Measurements from ENCODE around the gene CDK1. TPM values are rescaled to one million over a fixed set of nuclear protein-coding genes. Genes with fewer than 3 reads are reported as not detected.

CDK1 gene
- total RNA-seq, result 10 to 100 TPM in 2 of 3 donors, 1 to 10 TPM in 1; 9.6 to 15.0 (median 12.7) TPM

DNA sequence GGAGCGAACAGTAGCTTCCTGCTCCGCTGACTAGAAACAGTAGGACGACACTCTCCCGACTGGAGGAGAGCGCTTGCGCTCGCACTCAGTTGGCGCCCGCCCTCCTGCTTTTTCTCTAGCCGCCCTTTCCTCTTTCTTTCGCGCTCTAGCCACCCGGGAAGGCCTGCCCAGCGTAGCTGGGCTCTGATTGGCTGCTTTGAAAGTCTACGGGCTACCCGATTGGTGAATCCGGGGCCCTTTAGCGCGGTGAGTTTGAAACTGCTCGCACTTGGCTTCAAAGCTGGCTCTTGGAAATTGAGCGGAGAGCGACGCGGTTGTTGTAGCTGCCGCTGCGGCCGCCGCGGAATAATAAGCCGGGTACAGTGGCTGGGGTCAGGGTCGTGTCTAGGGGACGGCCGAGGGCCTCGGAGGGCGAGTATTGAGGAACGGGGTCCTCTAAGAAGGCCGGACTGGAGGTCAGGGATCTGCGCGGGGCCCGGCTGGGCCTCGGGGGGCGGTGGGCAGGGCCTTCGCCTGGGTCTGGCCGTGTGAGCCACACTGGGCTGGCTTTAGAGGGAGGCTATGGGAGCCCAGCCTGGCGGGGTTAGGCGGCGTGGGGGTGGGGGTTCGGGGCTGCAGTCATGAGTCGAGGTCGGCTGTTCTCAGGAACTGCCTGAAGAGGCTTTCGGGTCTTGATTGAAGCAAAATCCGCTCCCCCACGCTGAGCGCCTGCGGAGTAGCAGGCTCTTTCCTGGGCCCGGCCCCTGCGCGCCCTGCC is at the start of gene CDK1:
CDK1 (plus strand) TSS at position 265 of the 757 bp plus-strand sequence. CDS start 1,688 bp downstream, outside the sequence.
- H3K27me3 Mint-ChIP-seq (ENCODE audit: low read depth), result no peaks in the 10 kb centered on the region
- H3K4me3 Mint-ChIP-seq, result peak within 1 kb of the TSS; percentile 93
- ATAC-seq (peak; percentile 97 to 99), DNase-seq (peak; percentile 91)
- no peaks in the 10 kb centered on the region for H3K9me3 Mint-ChIP-seq
- H3K4me1 Mint-ChIP-seq (ENCODE audit: low read depth), result peaks cover 21% of the 10 kb centered on the region
- no peaks in the 10 kb centered on the region for H3K36me3 Mint-ChIP-seq (ENCODE audit: insufficient read depth)

DNA sequence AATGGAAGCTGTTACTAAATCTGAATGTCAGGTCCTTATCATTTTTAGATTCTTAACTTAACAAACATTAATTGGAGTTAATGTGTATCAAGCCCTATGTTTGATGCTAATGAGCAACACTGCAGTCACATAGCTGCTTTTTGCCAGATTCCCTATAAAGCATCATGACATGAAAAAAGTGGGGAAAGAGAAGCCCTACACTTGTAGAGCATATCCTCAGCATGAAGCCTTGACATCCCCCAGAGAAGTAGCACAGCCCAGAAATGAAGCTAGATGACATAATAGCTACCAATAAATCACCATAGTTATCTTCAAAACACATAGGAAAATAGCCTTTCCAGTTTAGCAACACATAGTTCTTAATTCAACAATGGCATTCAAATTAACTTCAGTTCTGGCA is 49.2 kb upstream of the CDK1 start:
- Mint-ChIP-seq H3K4me3 (no peak overlapping the region), H3K27me3 (ENCODE audit: low read depth) (peaks cover 7% of the 10 kb centered on the region), H3K4me1 (ENCODE audit: low read depth) (peaks cover 72% of the 10 kb centered on the region), H3K9me3 (no peaks in the 10 kb centered on the region), H3K36me3 (ENCODE audit: insufficient read depth) (no peaks in the 10 kb centered on the region)
- ATAC-seq, result no peak
- DNase-seq, result no peak

DNA sequence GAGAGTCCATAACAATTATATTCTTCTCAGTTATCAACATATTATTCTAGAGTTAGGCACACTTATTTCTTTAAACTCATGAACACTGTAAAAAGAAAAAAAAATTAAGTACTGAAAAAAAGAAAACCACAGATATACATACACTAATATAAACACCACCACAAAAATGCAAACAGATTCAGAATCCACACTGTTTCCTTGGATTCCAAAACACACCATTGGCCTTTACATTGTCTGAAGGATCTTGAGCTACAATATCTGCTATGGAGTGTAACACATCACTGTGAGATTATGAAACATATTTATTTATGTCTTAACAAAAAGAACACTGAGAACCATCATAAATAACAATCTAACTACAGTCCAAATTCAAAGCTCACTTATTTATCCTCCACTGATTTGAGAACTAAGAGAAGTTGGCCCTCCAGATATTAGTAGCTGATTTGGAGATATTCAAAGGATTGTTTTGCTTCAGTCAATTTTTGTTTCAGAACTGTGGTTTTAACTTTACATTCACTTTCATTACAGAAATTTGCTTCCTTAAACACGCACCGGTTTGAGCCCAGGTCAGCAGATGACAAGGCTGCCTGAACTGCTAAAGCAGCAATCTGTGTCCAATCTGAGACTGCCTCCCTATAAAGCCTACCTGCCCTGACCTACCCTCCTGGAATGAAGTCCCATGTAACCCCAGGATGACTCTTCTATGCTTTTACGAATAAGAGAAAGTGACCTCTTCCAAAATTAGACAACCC is 47.0 kb upstream of the CDK1 start:
- Mint-ChIP-seq H3K4me1 (ENCODE audit: low read depth) (peaks cover 58% of the 10 kb centered on the region), H3K9me3 (no peaks in the 10 kb centered on the region), H3K4me3 (peak overlapping the region; percentile 91), H3K36me3 (ENCODE audit: insufficient read depth) (no peaks in the 10 kb centered on the region), H3K27me3 (ENCODE audit: low read depth) (peaks cover 11% of the 10 kb centered on the region)
- ATAC-seq (peak; percentile 21 to 26), DNase-seq (no peak)

DNA sequence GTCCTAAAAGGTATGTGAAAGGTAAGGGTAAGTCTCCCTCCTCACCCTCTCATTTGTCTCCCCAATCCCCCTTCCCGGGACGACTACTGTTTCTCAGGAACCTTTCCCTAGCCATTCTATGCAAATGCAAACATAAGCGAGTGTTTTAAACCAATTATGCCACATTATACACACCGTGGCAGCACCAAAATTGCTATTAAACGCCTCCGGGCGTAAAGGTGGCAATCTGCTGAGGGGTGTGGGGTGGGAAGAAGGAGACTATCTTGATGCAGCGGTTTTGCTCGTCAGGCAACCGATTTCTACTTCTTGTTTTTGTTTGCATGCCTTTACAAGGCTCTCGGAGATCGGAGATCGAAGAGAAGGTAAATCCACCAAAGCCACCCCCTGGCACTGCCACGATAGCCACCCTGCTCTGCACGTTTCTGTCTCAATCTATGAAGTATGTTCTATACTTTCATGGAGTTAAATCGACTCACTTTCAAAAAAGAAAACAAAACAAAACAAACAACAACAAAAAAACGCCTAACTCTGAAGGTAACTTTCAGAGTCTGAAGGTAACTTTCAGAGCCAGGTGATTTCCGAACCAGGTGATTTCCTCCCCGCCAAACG is 46.0 kb upstream of the CDK1 start:
- Mint-ChIP-seq H3K4me3 (peak overlapping the region; percentile 91), H3K27me3 (ENCODE audit: low read depth) (peaks cover 11% of the 10 kb centered on the region), H3K9me3 (no peaks in the 10 kb centered on the region), H3K4me1 (ENCODE audit: low read depth) (peaks cover 49% of the 10 kb centered on the region), H3K36me3 (ENCODE audit: insufficient read depth) (no peaks in the 10 kb centered on the region)
- ATAC-seq, result no peak
- peak; percentile 7 for DNase-seq

DNA sequence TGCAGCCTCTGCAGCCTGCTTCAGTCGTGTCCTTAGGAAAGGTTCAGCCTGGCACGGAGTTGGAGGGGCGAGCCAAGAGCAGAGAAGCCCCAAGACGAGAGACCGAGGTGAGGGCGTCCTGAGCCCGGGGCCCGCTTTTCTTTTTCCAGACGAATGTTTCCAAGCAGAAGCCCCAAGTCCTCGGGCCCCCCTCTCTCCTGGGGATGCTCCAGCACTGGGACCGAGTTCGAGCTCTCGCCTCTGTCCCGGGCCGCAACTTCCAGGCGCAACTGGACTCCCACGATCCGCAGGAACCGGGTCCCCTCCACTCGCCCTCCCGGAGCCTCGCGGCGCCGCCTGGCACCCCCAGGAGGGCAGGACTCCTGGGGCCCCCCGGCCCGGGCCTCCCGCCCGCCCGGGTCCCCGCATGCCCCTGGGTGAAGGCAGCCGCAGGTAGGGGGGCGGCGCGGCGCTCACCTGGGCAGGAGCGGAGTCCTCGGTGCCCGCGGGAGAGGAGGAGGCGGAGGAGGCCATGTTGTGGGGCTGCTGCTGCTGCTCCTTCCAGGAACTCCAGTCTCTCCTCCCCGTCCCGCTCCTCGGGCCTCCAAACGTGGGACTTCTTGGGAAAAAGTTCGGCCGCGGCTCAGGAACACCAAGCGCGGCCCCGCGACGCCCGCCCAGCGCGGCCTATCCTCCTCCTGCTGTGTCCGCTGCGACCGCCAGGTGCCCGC is 45.3 kb upstream of the CDK1 start:
- ATAC-seq, result peak; percentile 50 to 78
- H3K36me3 Mint-ChIP-seq (ENCODE audit: insufficient read depth), result no peaks in the 10 kb centered on the region
- peak; percentile 33 for DNase-seq
- H3K27me3 Mint-ChIP-seq (ENCODE audit: low read depth), result peaks cover 11% of the 10 kb centered on the region
- peaks cover 42% of the 10 kb centered on the region for H3K4me1 Mint-ChIP-seq (ENCODE audit: low read depth)
- peak overlapping the region; percentile 91 for H3K4me3 Mint-ChIP-seq
- H3K9me3 Mint-ChIP-seq, result no peaks in the 10 kb centered on the region

DNA sequence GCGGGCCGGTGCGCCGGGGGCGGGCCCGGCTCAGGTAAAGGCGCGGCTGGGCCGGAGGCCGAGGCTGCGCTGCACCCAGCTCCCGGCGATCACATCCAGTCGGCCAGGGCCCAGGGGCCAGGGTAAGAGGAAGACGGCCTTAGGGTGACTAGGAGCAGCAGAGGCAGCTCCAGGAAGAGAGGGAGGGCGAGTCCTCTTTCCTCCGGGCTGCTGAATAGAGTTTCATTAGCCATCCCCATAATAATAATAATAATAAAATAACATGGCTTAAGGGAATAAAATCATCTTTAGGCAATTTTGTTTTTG is 44.8 kb upstream of the CDK1 start:
- Mint-ChIP-seq H3K9me3 (no peaks in the 10 kb centered on the region), H3K27me3 (ENCODE audit: low read depth) (peaks cover 11% of the 10 kb centered on the region), H3K4me1 (ENCODE audit: low read depth) (peaks cover 40% of the 10 kb centered on the region), H3K4me3 (peak overlapping the region; percentile 70), H3K36me3 (ENCODE audit: insufficient read depth) (no peaks in the 10 kb centered on the region)
- no peak for DNase-seq
- peak in 1 of 2 donors; percentile 90 for ATAC-seq

DNA sequence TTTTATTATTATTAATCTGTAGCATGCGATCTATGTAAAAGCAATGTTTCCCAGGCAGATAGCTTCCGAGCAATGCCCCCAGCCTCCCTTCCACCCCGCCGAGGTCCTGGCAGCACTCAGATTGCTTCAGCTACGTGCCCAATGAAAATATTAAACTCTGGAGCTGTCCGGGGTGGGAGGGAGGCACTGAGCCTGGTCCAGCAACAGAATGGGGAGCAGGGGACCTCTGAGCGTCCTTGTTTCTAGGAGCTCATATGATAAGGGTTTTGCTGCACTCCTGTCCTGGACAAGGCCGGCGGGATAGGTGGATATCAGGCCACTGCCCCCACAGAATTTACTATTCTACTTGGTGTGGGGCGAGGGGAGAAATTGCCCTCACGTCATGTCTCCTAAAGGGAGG is 44.5 kb upstream of the CDK1 start:
- DNase-seq (no peak), ATAC-seq (no peak)
- H3K9me3 Mint-ChIP-seq, result no peaks in the 10 kb centered on the region
- H3K4me3 Mint-ChIP-seq, result peak overlapping the region; percentile 53
- peaks cover 11% of the 10 kb centered on the region for H3K27me3 Mint-ChIP-seq (ENCODE audit: low read depth)
- no peaks in the 10 kb centered on the region for H3K36me3 Mint-ChIP-seq (ENCODE audit: insufficient read depth)
- H3K4me1 Mint-ChIP-seq (ENCODE audit: low read depth), result peaks cover 36% of the 10 kb centered on the region

GRCh38 chr10:60734226-60734625 is 44.1 kb upstream of the CDK1 start:
- DNase-seq (no peak), ATAC-seq (no peak)
- Mint-ChIP-seq H3K4me1 (ENCODE audit: low read depth) (peaks cover 32% of the 10 kb centered on the region), H3K36me3 (ENCODE audit: insufficient read depth) (no peaks in the 10 kb centered on the region), H3K4me3 (peak overlapping the region; percentile 53), H3K9me3 (no peaks in the 10 kb centered on the region), H3K27me3 (ENCODE audit: low read depth) (peaks cover 11% of the 10 kb centered on the region)

DNA sequence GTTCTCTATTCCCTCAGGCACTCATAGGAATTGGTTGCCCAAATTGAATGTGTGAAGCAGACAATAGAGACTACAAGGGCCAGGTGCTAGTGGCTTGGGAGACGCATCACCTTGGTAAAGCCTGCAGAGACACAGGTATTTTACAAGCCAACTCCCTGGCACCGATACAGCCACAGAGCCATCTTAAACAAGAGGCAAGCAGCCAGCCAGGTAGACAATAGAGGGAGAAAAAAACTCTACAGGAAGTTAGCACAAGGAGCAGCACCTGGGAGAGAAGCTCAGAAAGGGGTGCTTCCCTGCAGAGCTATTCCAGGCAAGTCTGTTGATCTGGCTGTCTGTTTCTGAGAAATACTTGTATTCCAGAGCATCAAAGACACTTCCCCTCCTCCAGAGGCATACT is 43.0 kb upstream of the CDK1 start:
- Mint-ChIP-seq H3K4me1 (ENCODE audit: low read depth) (peaks cover 23% of the 10 kb centered on the region), H3K9me3 (no peaks in the 10 kb centered on the region), H3K27me3 (ENCODE audit: low read depth) (peaks cover 11% of the 10 kb centered on the region), H3K36me3 (ENCODE audit: insufficient read depth) (no peaks in the 10 kb centered on the region), H3K4me3 (no peak overlapping the region)
- DNase-seq, result no peak
- no peak for ATAC-seq

- H3K4me1 Mint-ChIP-seq (ENCODE audit: low read depth), result peaks cover 8% of the 10 kb centered on the region
- H3K36me3 Mint-ChIP-seq (ENCODE audit: insufficient read depth), result no peaks in the 10 kb centered on the region
- H3K27me3 Mint-ChIP-seq (ENCODE audit: low read depth), result peaks cover 11% of the 10 kb centered on the region
- DNase-seq, result no peak
- H3K9me3 Mint-ChIP-seq, result no peaks in the 10 kb centered on the region
- no peak for ATAC-seq
- no peak overlapping the region for H3K4me3 Mint-ChIP-seq
These were observed 41.0 kb upstream of the CDK1 start for GRCh38 chr10:60737242-60737641.

- no peak for DNase-seq
- H3K36me3 Mint-ChIP-seq (ENCODE audit: insufficient read depth), result peaks cover 4% of the 10 kb centered on the region
- no peak for ATAC-seq
- H3K27me3 Mint-ChIP-seq (ENCODE audit: low read depth), result peaks cover 2% of the 10 kb centered on the region
- H3K4me1 Mint-ChIP-seq (ENCODE audit: low read depth), result no peaks in the 10 kb centered on the region
- no peaks in the 10 kb centered on the region for H3K9me3 Mint-ChIP-seq
- no peak overlapping the region for H3K4me3 Mint-ChIP-seq
These were observed 38.7 kb upstream of the CDK1 start for GRCh38 chr10:60739558-60739957.

- Mint-ChIP-seq H3K9me3 (no peaks in the 10 kb centered on the region), H3K4me1 (ENCODE audit: low read depth) (no peaks in the 10 kb centered on the region), H3K4me3 (no peak overlapping the region), H3K36me3 (ENCODE audit: insufficient read depth) (peaks cover 4% of the 10 kb centered on the region), H3K27me3 (ENCODE audit: low read depth) (no peaks in the 10 kb centered on the region)
- no peak for ATAC-seq
- no peak for DNase-seq
These were observed 35.8 kb upstream of the CDK1 start for GRCh38 chr10:60742512-60742911.

DNA sequence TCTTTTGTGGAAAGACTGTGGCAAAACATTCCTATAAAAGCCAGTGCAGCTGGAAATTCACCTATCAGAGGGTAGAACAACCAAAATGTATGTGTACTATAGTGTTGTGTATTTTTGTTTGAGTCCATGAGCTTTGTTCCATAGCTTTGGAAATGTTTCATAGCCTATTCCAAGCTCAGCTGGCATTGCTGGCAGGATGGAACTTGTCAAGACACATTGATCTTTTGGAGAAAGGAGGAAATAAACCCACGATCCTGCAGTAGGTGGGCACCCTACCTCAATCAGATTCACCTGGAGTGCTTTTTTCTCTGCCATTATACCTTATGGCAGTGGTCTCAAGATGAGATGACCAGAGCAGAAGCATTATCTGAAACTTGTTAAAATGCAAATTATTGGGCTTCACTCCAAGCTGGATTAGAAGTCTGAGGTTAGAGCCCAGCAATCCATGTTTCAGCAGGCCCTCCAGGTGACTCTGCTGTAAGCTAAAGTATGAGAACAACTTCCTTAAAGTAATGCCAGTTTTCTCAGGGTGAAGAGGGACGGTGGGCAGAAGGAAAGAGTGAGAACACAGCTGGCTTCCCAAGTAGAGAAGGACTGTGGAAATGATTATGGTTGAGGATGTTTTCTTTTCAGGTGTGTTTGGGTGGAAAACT is 30.3 kb upstream of the CDK1 start:
- Mint-ChIP-seq H3K4me3 (no peak overlapping the region), H3K9me3 (no peaks in the 10 kb centered on the region), H3K36me3 (ENCODE audit: insufficient read depth) (no peaks in the 10 kb centered on the region), H3K27me3 (ENCODE audit: low read depth) (peaks cover 1% of the 10 kb centered on the region), H3K4me1 (ENCODE audit: low read depth) (no peaks in the 10 kb centered on the region)
- no peak for ATAC-seq
- DNase-seq, result no peak

GRCh38 chr10:60753152-60753551 is 25.1 kb upstream of the CDK1 start:
- ATAC-seq (no peak), DNase-seq (no peak)
- Mint-ChIP-seq H3K36me3 (ENCODE audit: insufficient read depth) (no peaks in the 10 kb centered on the region), H3K27me3 (ENCODE audit: low read depth) (peaks cover 14% of the 10 kb centered on the region), H3K9me3 (no peaks in the 10 kb centered on the region), H3K4me1 (ENCODE audit: low read depth) (no peaks in the 10 kb centered on the region), H3K4me3 (no peak overlapping the region)

Data from activated T-cell treated with anti-CD3 and anti-CD28 coated beads, Interleukin-2, amount 50 U/mL, for 4 hours (primary cell).